ENCODE data around the gene ARHGEF4. TPM values are rescaled to one million over a fixed set of nuclear protein-coding genes. Genes with fewer than 3 reads are reported as not detected.

ARHGEF4 gene
- total RNA-seq, 1 donor from 2014 or later: 11.1 TPM

DNA sequence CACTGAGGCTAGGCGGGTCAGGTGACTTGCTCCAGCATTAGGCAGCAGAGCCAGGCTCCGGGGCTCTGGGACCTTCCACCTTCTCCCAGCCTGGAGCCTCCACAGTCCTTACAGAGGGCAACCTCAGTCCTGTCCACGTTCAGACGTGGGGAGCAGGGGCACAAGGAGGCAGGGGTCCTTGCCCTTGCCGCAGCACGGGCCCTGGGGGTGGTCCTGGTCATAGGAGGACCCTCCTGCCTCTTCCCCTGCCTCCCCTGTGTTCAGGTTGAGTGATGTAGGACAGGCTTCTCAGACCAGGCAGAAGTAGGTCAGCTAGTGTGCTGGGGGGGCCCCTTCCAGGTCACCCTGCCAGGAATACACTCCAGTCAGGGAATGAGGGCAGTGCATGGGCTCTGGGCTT is 5.4 kb upstream of the ARHGEF4 start:
- TF ChIP-seq, protein P1, sequence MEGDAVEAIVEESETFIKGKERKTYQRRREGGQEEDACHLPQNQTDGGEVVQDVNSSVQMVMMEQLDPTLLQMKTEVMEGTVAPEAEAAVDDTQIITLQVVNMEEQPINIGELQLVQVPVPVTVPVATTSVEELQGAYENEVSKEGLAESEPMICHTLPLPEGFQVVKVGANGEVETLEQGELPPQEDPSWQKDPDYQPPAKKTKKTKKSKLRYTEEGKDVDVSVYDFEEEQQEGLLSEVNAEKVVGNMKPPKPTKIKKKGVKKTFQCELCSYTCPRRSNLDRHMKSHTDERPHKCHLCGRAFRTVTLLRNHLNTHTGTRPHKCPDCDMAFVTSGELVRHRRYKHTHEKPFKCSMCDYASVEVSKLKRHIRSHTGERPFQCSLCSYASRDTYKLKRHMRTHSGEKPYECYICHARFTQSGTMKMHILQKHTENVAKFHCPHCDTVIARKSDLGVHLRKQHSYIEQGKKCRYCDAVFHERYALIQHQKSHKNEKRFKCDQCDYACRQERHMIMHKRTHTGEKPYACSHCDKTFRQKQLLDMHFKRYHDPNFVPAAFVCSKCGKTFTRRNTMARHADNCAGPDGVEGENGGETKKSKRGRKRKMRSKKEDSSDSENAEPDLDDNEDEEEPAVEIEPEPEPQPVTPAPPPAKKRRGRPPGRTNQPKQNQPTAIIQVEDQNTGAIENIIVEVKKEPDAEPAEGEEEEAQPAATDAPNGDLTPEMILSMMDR (IDR thresholded peaks at IDR 0.05): no peak
- DNase-seq (no peak), ATAC-seq (no peak)
- Histone ChIP-seq H3K27ac (no peak overlapping the region), H3K4me3 (no peak overlapping the region), H3K4me1 (no peaks in the 10 kb centered on the region), H3K36me3 (no peaks in the 10 kb centered on the region), H3K9me3 (no peaks in the 10 kb centered on the region), H3K27me3 (peaks cover 23% of the 10 kb centered on the region)
- intact Hi-C loops (cut with DNase I): no loop called here

- no peak overlapping the region for H3K4me3 ChIP-seq
- intact Hi-C loops (cut with DNase I): no loop called here
These were observed 4.3 kb upstream of the ARHGEF4 start for GRCh38 chr2:130832296-130832940.

GRCh38 chr2:130834091-130834930 is 2.4 kb upstream of the ARHGEF4 start:
- Histone ChIP-seq H3K9me3 (no peaks in the 10 kb centered on the region), H3K36me3 (no peaks in the 10 kb centered on the region), H3K4me3 (no peak overlapping the region), H3K27ac (no peak overlapping the region), H3K27me3 (peaks cover 53% of the 10 kb centered on the region), H3K4me1 (no peaks in the 10 kb centered on the region)
- DNase-seq (peak; percentile 46), ATAC-seq (no peak)
- intact Hi-C loops (cut with DNase I): no loop called here
- TF ChIP-seq, protein P1 (IDR thresholded peaks at IDR 0.05): no peak

More at GRCh38 chr2:130832296-130832940, 4.3 kb upstream of the ARHGEF4 start:
- DNase-seq (no peak), ATAC-seq (no peak)
- H3K27me3 ChIP-seq: peaks cover 34% of the 10 kb centered on the region
- no peaks in the 10 kb centered on the region for H3K36me3 ChIP-seq
- TF ChIP-seq, protein P1 (IDR thresholded peaks at IDR 0.05): no peak
- no peak overlapping the region for H3K27ac ChIP-seq
- H3K9me3 ChIP-seq: no peaks in the 10 kb centered on the region
- H3K4me1 ChIP-seq: no peaks in the 10 kb centered on the region

GRCh38 chr2:130834931-130835765 is 1.6 kb upstream of the ARHGEF4 start:
- H3K9me3 ChIP-seq: no peaks in the 10 kb centered on the region
- H3K36me3 ChIP-seq: no peaks in the 10 kb centered on the region
- ATAC-seq (no peak), DNase-seq (peak; percentile 55)
- H3K27me3 ChIP-seq: peaks cover 58% of the 10 kb centered on the region
- intact Hi-C loops (cut with DNase I): no loop called here
- no peak overlapping the region for H3K4me3 ChIP-seq
- H3K4me1 ChIP-seq: no peaks in the 10 kb centered on the region
- TF ChIP-seq, protein P1 (IDR thresholded peaks at IDR 0.05): no peak
- no peak overlapping the region for H3K27ac ChIP-seq

DNA sequence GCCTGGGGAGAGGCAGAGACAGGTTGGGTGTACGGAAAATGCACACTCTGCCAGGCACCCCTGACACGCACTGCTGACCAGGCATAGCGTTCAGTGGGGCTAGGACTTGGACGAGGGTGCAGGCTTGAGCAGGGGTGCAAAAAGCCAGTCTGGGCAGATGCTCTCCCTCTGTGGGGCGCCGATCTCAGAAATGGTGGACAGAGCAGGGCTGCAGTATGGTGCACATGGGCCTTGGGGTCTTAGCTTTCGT is 1.0 kb upstream of the ARHGEF4 start:
- no peak for DNase-seq
- TF ChIP-seq, protein P1 (IDR thresholded peaks at IDR 0.05): no peak
- ATAC-seq: no peak
- Histone ChIP-seq H3K27ac (no peak overlapping the region), H3K4me3 (no peak overlapping the region), H3K9me3 (no peaks in the 10 kb centered on the region), H3K27me3 (peaks cover 58% of the 10 kb centered on the region), H3K36me3 (no peaks in the 10 kb centered on the region), H3K4me1 (no peaks in the 10 kb centered on the region)
- intact Hi-C loops (cut with DNase I): no loop called here
